Measurements from ENCODE around the gene SH3BGRL.

GRCh38 chrX:81202943-81203342, 1.0 kb downstream of the SH3BGRL start:
- TF ChIP-seq ZNF687 (IDR thresholded peaks at IDR 0.05): no peak
- no peak for TF ChIP-seq CTCF (IDR thresholded peaks at IDR 0.05 in 2 of 3, conservative IDR thresholded peaks at IDR 0.05 in 1 of 3; ENCODE audit: control insufficient read depth in 2 of 3, extremely low read depth in 1 of 3, insufficient read depth in 1 of 3, low read depth in 3 of 3, low read length in 3 of 3)
- no peak for TF ChIP-seq IKZF2 (IDR thresholded peaks at IDR 0.05)
- TF ChIP-seq POLR2A (IDR thresholded peaks at IDR 0.05; ENCODE audit: low read depth, low read length): no peak
- no peak for TF ChIP-seq RAD21 (IDR thresholded peaks at IDR 0.05; ENCODE audit: insufficient read depth, low read depth, low read length)
- TF ChIP-seq ASH2L (IDR thresholded peaks at IDR 0.05; ENCODE audit: borderline replicate concordance, low read depth): no peak
- TF ChIP-seq SP1 (IDR thresholded peaks at IDR 0.05; ENCODE audit: low read depth, low read length): no peak
- no peak for TF ChIP-seq ZNF217 (IDR thresholded peaks at IDR 0.05)
- TF ChIP-seq RCOR1 (conservative IDR thresholded peaks at IDR 0.05; ENCODE audit: low read depth, low read length): no peak
- TF ChIP-seq MAX (IDR thresholded peaks at IDR 0.05; ENCODE audit: low read depth, low read length): no peak
- TF ChIP-seq CEBPB (IDR thresholded peaks at IDR 0.05; ENCODE audit: borderline replicate concordance in 1 of 2, low read depth in 2 of 2, low read length in 2 of 2): no peak
- TF ChIP-seq SMC3 (IDR thresholded peaks at IDR 0.05; ENCODE audit: borderline replicate concordance, low read length): no peak
- no peak for TF ChIP-seq BMI1 (IDR thresholded peaks at IDR 0.05; ENCODE audit: borderline replicate concordance)
